ENCODE results near the gene ZBED5. TPM values are rescaled to one million over a fixed set of nuclear protein-coding genes. Genes with fewer than 3 reads are reported as not detected.

The ZBED5 gene
- total and polyA plus RNA-seq, 9 of the 15 experiments (the other 6 are each of a cell fraction or from before 2014, with no cell fraction given): 12.4 to 70.7 (median 26.8) TPM

- TF ChIP-seq AFF1 (IDR thresholded peaks at IDR 0.05; ENCODE audit: low read depth in 1 of 2, partially characterized antibody in 2 of 2): peak; percentile 77 to 92
- no peak for TF ChIP-seq ZNF324 (CRISPR knock-in tag; IDR thresholded peaks at IDR 0.05)
- TF ChIP-seq HSF4 (CRISPR knock-in tag; IDR thresholded peaks at IDR 0.05; ENCODE audit: borderline replicate concordance): no peak
- 0 out of 2 replicates have a peak, but pooled peaks have one; percentile 33 for TF ChIP-seq TCF7L2 (IDR thresholded peaks at IDR 0.05; ENCODE audit: low read depth, low read length)
- peak; percentile 70 for TF ChIP-seq MAX (CRISPR knock-in tag; IDR thresholded peaks at IDR 0.05)
- TF ChIP-seq ZNF263 (CRISPR knock-in tag; IDR thresholded peaks at IDR 0.05; ENCODE audit: borderline replicate concordance): no peak
- peak; percentile 49 for TF ChIP-seq ZNF316 (IDR thresholded peaks at IDR 0.05)
- TF ChIP-seq CXXC5 (CRISPR knock-in tag; IDR thresholded peaks at IDR 0.05): no peak; the same call in 1 of the 2 replicates
- TF ChIP-seq HNRNPLL (IDR thresholded peaks at IDR 0.05; ENCODE audit: low read depth, low read length, poor library complexity, severe bottlenecking): peak; percentile 100
- no peak; the same call in 1 of the 2 replicates for TF ChIP-seq PYGO2 (tag; IDR thresholded peaks at IDR 0.05)
- peak; percentile 46 for TF ChIP-seq CREB1 (IDR thresholded peaks at IDR 0.05)
- peak; percentile 70; the same call in 1 of the 2 replicates for TF ChIP-seq CREB1 (CRISPR knock-in tag; IDR thresholded peaks at IDR 0.05)
- no peak for TF ChIP-seq ZBTB17 (CRISPR knock-in tag; IDR thresholded peaks at IDR 0.05)
- no peak for TF ChIP-seq ZNF212 (CRISPR knock-in tag; IDR thresholded peaks at IDR 0.05)
These were observed 49.1 kb downstream of the ZBED5 start, which contains the start of gene EIF4G2 (continued) for GRCh38 chr11:10808553-10809372.
